ENCODE measurements around the gene FYCO1. TPM values are rescaled to one million over a fixed set of nuclear protein-coding genes. Genes with fewer than 3 reads are reported as not detected.

The FYCO1 gene
- polyA plus RNA-seq, 2 of the 4 experiments (the other 2 are of a cell fraction), result 3.7 to 4.4 TPM

- Histone ChIP-seq H3K4me1 (no peaks in the 10 kb centered on the region), H3K4me3 (no peak overlapping the region), H3K4me2 (no peak overlapping the region), H3K27ac (no peak overlapping the region), H3K9me3 (no peaks in the 10 kb centered on the region)
- DNase-seq (ENCODE audit: low read depth in 1 of 2, low spot score in 1 of 2) (no peak), FAIRE-seq (no peak), ATAC-seq (no peak)
- POLR2A ChIA-PET, result no interaction called here
- TF ChIP-seq EHMT2 (IDR thresholded peaks at IDR 0.05; ENCODE audit: low read depth) (no peak), MAFK (IDR thresholded peaks at IDR 0.05; ENCODE audit: partially characterized antibody) (no peak), TP53 (CRISPR knock-in tag; IDR thresholded peaks at IDR 0.05) (no peak), E2F6 (IDR thresholded peaks at IDR 0.05; ENCODE audit: borderline replicate concordance, low read depth) (no peak), FOSB (CRISPR knock-in tag; IDR thresholded peaks at IDR 0.05) (no peak)
- WGBS (ENCODE audit: missing lambda C conversion rate), result 66% methylated on average over 23 of the region's 23 CpGs
- CTCF ChIA-PET, result interaction anchor here (1.3 kb wide), 1 partner anchor 45 kb away, joined by 3 read pairs; no protein-coding TSS in a partner anchor
These were observed 111.0 kb downstream of the FYCO1 start for GRCh38 chr3:45884368-45885201.

GRCh38 chr3:45881078-45882022 is 114.3 kb downstream of the FYCO1 start:
- TF ChIP-seq ZC3H11A (IDR thresholded peaks at IDR 0.05), result no peak
- no peak for DNase-seq (ENCODE audit: low read depth in 1 of 2, low spot score in 1 of 2)
- H3K27ac ChIP-seq, result no peak overlapping the region
- no peak overlapping the region for H3K4me3 ChIP-seq
- FAIRE-seq, result no peak
- ChIA-PET POLR2A (no interaction called here), CTCF (interaction anchor here (0.7 kb wide), 1 partner anchor 389 kb away, joined by 3 read pairs; no protein-coding TSS in a partner anchor)
- 57% methylated on average over 7 of the region's 8 CpGs for WGBS (ENCODE audit: missing lambda C conversion rate)
- no peak overlapping the region for H3K4me2 ChIP-seq
- no peaks in the 10 kb centered on the region for H3K4me1 ChIP-seq
- no peaks in the 10 kb centered on the region for H3K9me3 ChIP-seq
- ATAC-seq, result no peak

- ChIA-PET CTCF (no interaction called here), POLR2A (no interaction called here)
- DNase-seq (ENCODE audit: low read depth in 1 of 2, low spot score in 1 of 2) (no peak), ATAC-seq (no peak), FAIRE-seq (no peak)
- no peak overlapping the region for H3K4me2 ChIP-seq
- H3K4me1 ChIP-seq, result no peaks in the 10 kb centered on the region
- no peak overlapping the region for H3K27ac ChIP-seq
- 55% methylated on average over 3 of the region's 3 CpGs for WGBS (ENCODE audit: missing lambda C conversion rate)
- no peaks in the 10 kb centered on the region for H3K9me3 ChIP-seq
- no peak overlapping the region for H3K4me3 ChIP-seq
- TF ChIP-seq MYC (IDR thresholded peaks at IDR 0.05; ENCODE audit: borderline replicate concordance, low read length) (no peak), SREBF2 (IDR thresholded peaks at IDR 0.05) (no peak), FOSB (CRISPR knock-in tag; IDR thresholded peaks at IDR 0.05) (no peak), CHD4 (IDR thresholded peaks at IDR 0.05; ENCODE audit: borderline replicate concordance) (no peak), CHD2 (IDR thresholded peaks at IDR 0.05; ENCODE audit: low read length, partially characterized antibody) (no peak), REST (IDR thresholded peaks at IDR 0.05) (no peak), RFX5 (IDR thresholded peaks at IDR 0.05) (no peak), ZNF302 (CRISPR knock-in tag; IDR thresholded peaks at IDR 0.05) (no peak)
These were observed 114.9 kb downstream of the FYCO1 start for GRCh38 chr3:45880725-45881077.

Data from A549 (cell line).